ENCODE measurements around the gene LRFN2.

- TF ChIP-seq CTCF (IDR thresholded peaks at IDR 0.05) (no peak), POLR2A (IDR thresholded peaks at IDR 0.05) (no peak)
These were observed 196.9 kb downstream of the LRFN2 start for GRCh38 chr6:40390144-40390800.
